ENCODE data around the gene TPSAB1.

TPSAB1 gene

DNA sequence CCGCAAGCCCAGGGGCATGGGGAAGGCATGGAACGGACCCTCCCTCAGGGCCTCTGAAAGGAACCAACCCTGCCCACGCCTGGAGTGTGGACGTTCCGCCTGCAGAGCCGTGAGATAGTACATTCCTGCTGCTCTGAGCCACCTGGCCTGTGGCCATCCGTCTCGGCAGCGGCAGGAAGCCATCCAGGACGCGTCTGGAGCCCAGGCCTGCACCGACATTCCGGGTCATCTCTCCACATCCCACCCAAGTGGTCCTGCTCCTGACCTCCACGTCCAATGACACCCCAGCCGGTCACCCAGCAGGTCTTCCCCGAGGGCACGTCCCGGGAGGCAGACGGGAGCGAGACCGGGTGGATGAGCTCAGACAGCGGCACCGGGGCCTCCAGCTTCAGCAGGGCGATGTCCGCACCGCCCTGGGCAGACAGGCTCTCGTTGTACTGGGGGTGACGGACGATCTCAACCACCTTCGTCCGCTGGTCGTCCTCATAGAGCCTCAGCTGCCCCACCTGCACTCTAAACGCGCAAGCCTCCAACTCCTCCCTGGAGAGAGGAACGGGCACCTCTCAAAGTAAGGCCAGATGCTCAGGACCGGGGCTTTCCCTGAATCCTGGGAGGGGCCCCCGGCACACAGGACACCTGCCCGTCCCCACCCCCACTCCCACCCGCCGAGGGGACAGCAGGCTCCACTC, 47.6 kb downstream of the TPSAB1 start:
- TF ChIP-seq, protein P1, sequence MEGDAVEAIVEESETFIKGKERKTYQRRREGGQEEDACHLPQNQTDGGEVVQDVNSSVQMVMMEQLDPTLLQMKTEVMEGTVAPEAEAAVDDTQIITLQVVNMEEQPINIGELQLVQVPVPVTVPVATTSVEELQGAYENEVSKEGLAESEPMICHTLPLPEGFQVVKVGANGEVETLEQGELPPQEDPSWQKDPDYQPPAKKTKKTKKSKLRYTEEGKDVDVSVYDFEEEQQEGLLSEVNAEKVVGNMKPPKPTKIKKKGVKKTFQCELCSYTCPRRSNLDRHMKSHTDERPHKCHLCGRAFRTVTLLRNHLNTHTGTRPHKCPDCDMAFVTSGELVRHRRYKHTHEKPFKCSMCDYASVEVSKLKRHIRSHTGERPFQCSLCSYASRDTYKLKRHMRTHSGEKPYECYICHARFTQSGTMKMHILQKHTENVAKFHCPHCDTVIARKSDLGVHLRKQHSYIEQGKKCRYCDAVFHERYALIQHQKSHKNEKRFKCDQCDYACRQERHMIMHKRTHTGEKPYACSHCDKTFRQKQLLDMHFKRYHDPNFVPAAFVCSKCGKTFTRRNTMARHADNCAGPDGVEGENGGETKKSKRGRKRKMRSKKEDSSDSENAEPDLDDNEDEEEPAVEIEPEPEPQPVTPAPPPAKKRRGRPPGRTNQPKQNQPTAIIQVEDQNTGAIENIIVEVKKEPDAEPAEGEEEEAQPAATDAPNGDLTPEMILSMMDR (IDR thresholded peaks at IDR 0.05; ENCODE audit: low read depth, low read length), result no peak
- H3K4me3 ChIP-seq (ENCODE audit: low read depth, low read length), result no peak overlapping the region

DNA sequence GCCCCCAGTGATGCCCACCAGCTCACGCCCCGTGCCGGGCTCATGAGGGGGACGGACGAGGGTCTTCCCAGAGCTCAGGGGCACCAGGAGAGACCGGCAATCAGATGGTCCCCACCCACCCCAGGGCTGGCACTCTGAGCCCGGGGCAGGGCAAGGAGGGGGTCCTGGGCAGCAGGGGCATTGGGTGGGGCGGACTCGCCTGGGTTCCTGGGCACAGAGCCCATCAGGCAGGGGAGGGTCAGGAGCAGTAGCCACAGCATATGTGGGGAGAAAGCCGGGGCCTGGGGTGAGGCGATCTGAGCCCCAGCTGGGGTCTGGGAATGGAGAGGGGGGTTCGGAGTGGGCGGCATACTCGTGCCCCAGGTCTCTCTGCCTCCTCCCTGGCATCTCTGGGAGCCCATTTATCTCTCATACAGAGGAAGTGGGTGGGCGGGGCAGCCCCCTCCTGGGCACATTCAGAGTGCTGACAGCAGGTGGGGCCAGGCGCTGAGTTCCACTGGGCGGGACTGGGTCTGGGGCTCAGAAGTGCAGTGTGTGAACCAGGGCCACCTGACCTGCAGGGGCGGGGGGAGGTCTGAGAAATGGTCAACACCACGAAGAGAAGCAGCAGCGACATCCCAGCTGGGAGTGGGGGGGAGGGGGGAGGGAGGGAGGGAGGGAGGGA, 48.4 kb downstream of the TPSAB1 start:
- TF ChIP-seq, protein P1 (IDR thresholded peaks at IDR 0.05; ENCODE audit: low read depth, low read length), result no peak
- no peak overlapping the region for H3K4me3 ChIP-seq (ENCODE audit: low read depth, low read length)

DNA sequence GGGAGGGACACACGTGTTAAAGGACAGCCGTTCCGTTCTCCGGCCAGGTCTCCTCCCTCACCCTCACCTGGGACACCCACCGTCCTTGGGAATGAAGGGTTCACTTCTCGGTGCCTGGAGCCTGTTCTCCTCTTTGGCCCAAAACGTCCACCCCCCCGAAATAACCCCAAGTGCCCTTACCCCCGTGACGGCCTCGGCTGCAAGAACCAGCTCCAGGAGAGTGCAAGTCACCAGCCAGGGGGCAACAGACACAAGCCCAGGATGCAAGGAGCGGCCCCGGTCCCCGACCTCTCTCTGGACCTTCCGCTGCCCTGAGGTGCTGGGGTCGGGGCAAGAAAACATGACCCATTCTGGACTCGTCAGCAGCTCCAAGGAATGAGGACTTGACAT, 49.0 kb downstream of the TPSAB1 start:
- TF ChIP-seq, protein P1 (IDR thresholded peaks at IDR 0.05; ENCODE audit: low read depth, low read length), result no peak
- no peak overlapping the region for H3K4me3 ChIP-seq (ENCODE audit: low read depth, low read length)

DNA sequence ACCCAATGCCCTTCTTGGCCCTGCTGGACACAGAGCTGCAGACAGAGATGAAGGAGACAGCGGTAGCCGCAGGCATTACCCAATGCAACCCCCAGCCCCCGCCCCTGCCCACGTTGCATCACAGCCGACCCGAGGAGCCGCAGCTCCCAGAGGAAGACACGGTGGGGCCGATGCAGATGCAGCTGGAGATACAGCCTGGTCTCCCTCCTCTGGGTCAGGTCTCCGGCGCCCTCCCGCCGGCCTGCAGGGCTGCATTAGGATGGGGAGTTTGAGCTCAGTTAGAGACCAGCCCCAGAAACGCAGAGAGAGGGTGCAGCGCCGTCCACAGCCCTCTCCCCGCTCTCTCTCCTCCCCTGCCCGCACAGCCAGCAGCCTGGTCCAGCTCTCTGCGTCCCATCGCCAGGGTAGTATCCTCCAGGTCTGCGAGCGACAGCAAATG, 49.6 kb downstream of the TPSAB1 start:
- H3K4me3 ChIP-seq (ENCODE audit: low read depth, low read length), result no peak overlapping the region
- TF ChIP-seq, protein P1 (IDR thresholded peaks at IDR 0.05; ENCODE audit: low read depth, low read length), result no peak

DNA sequence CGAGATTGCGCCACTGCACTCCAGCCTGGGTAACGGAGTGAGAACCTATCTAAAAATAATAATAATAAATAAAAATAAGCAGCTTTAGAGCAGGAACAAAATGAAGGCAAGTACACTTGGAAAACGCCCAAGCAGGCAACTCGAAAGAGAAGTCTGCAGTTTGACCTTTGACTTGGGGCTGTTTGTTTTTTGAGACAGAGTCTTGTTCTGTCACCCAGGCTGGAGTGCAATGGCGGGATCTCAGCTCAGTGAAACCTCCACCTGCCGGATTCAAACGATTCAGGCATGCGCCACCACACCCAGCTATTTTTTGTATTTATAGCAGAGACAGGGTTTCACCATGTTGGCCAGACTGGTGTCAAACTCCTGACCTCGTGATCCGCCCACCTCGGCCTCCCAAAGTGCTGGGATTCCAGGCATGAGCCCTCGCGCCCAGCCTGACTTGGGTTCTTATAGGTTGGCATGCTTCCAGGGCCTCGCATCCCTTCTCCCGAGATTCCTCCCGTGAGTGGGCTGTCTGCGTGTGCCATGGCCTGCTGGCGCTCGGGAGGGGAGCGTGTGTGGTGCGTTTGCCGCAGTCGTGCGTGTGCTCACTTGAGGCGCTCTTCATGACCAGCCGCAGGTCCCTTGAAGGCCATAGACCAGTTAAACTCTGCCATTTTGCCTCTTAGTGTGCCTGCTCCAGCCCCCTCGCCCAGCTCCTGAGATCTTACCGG, 50.5 kb downstream of the TPSAB1 start:
- no peak overlapping the region for H3K4me3 ChIP-seq (ENCODE audit: low read depth, low read length)
- TF ChIP-seq, protein P1 (IDR thresholded peaks at IDR 0.05; ENCODE audit: low read depth, low read length), result no peak

DNA sequence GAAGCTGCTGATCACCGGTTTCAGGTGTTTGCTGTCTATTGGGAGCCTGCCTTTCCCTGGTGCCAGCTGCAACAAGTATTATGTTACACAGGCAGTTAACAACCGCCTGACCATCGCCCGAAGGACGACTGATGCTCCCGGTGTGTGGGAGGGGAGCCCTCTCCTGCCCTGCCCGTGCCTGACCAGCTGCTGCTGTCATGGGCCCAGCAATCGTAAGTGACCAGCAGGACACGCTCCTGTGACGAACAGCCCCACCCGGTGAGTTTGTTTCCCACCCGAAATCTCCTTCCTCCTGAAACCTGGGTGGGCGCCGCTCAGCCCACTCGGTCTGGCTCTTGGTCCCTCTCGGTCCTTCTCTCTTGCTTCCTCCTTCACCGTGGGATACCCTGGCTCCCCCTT, 51.1 kb downstream of the TPSAB1 start:
- no peak overlapping the region for H3K4me3 ChIP-seq (ENCODE audit: low read depth, low read length)
- TF ChIP-seq, protein P1 (IDR thresholded peaks at IDR 0.05; ENCODE audit: low read depth, low read length), result no peak
